Liver (tissue), 3 donors: ENCODE data around the gene GTF2F2.

Experiments
- ATF3 ChIP-seq: IDR thresholded peaks from 2 replicates; pipeline ENCODE4 v1.6.1; 2016; ENCODE audit warnings: antibody characterized with exemption
- CTCF ChIP-seq: fragments of 150-350 bp; IDR thresholded peaks from 2 replicates; pipeline ENCODE4 v1.5.1; 2017; ENCODE audit warnings: improper control_type of control experiment, low read depth, low read length; ENCODE audit not compliant: missing input control
- EGR1 ChIP-seq, 2 donors: IDR thresholded peaks; 2 replicates each; pipeline ENCODE4 v1.6.1; 2016 to 2018; ENCODE audit warnings: antibody characterized with exemption in 2 of 2, low read depth in 2 of 2
- GABPA ChIP-seq, 2 donors: IDR thresholded peaks in 1 of 2; conservative IDR thresholded peaks in 1 of 2; 2 replicates each; pipeline ENCODE4 v1.6.1; 2016; ENCODE audit warnings: antibody characterized with exemption in 2 of 2, mild to moderate bottlenecking in 1 of 2, moderate library complexity in 1 of 2
- MAX ChIP-seq: IDR thresholded peaks from 2 replicates; pipeline ENCODE4 v1.6.1; 2016; ENCODE audit warnings: antibody characterized with exemption
- REST ChIP-seq: IDR thresholded peaks from 2 replicates; pipeline ENCODE4 v1.6.1; 2016; ENCODE audit warnings: antibody characterized with exemption, mild to moderate bottlenecking
- RXRA ChIP-seq, 2 donors: IDR thresholded peaks; 2 replicates each; pipeline ENCODE4 v1.6.1; 2017 to 2018; ENCODE audit warnings: antibody characterized with exemption in 2 of 2, mild to moderate bottlenecking in 1 of 2
- SP1 ChIP-seq: IDR thresholded peaks from 2 replicates; pipeline ENCODE4 v1.6.1; 2018; ENCODE audit warnings: antibody characterized with exemption, mild to moderate bottlenecking
- TAF1 ChIP-seq: conservative IDR thresholded peaks from 2 replicates; pipeline ENCODE4 v1.6.1; 2016; ENCODE audit warnings: antibody characterized with exemption, mild to moderate bottlenecking
- YY1 ChIP-seq: IDR thresholded peaks from 2 replicates; pipeline ENCODE4 v1.6.1; 2016; ENCODE audit warnings: antibody characterized with exemption, mild to moderate bottlenecking
- ZBTB33 ChIP-seq: IDR thresholded peaks from 2 replicates; pipeline ENCODE4 v1.6.1; 2016; ENCODE audit warnings: antibody characterized with exemption
- donor health status: healthy.
- donor health status: healthy.

GRCh38 chr13:45102136-45102507 is 18.2 kb upstream of the GTF2F2 start:
- TF ChIP-seq CTCF = no peak
- TF ChIP-seq MAX = no peak
- TF ChIP-seq EGR1 (IDR thresholded peaks at IDR 0.05; ENCODE audit: low read depth in 2 of 2) = no peak
- no peak for TF ChIP-seq TAF1
- no peak for TF ChIP-seq ZBTB33
- no peak for TF ChIP-seq YY1
- no peak for TF ChIP-seq SP1
- no peak for TF ChIP-seq ATF3
- TF ChIP-seq GABPA (IDR thresholded peaks at IDR 0.05 in 1 of 2, conservative IDR thresholded peaks at IDR 0.05 in 1 of 2) = no peak
- TF ChIP-seq REST = no peak
- no peak for TF ChIP-seq RXRA (IDR thresholded peaks at IDR 0.05)
